Activated naive CD4-positive, alpha-beta T cell treated with anti-CD3 and anti-CD28 coated beads, Interleukin-2, amount 50 U/mL, for 16 hours (primary cell): ENCODE data around the gene LCNL1.
"Not testable (repeated sequence)": the region's sequence is repeated elsewhere in the genome, so short reads cannot be mapped to it uniquely, and the experiment has no call there.

Experiments used
- DNase-seq: peaks from one replicate; pipeline ENCODE4 v3.0.0-alpha.2; 2020

The LCNL1 gene

DNA sequence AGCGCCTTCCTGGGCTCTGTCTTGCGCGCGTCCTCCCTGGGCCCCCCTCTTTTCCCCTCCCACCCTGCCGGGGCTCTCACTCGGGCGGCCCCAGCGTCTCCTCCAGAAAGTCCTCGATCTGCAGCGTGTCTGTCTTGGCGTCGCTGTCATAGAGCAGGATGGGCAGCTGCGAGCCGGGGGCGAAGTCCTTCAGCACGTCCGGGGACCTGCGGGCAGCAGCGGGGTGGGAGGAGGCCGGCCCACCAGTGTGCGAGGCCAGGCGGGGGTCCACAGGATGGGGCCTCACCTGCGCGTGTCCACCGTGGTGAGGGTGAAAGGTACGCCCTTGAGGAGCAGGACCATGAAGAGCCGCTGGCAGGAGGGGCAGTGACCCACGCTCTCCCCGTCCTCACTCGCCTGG lies 12.6 kb downstream of the LCNL1 start:
- DNase-seq = no peak

DNA sequence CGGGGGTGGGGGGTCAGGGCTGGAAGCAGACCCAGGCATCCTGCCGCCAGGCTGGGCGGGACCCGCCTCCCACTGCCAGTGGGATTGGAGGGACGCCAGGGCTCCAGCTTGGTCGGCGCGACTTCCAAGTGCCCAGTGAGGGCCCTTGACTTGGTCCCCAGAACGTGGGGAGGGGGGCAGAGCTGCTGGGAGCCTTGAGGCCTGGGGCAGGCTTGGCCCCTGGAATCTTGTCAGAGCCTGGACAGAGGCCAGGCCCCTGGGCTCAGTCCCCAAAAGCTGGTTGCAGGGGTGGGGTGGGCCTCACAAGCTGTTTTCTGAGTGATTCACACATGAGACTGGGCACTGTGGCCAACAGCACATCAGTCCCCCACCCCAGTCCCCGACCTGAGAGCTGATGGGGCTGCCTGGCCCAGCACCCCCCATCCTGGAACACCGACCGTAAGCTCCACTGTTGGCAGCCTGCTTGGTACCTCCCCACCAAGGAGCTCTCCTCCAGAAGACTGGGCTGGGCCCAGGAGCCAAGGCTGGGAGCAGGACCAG lies 13.0 kb downstream of the LCNL1 start:
- DNase-seq = no peak

DNA sequence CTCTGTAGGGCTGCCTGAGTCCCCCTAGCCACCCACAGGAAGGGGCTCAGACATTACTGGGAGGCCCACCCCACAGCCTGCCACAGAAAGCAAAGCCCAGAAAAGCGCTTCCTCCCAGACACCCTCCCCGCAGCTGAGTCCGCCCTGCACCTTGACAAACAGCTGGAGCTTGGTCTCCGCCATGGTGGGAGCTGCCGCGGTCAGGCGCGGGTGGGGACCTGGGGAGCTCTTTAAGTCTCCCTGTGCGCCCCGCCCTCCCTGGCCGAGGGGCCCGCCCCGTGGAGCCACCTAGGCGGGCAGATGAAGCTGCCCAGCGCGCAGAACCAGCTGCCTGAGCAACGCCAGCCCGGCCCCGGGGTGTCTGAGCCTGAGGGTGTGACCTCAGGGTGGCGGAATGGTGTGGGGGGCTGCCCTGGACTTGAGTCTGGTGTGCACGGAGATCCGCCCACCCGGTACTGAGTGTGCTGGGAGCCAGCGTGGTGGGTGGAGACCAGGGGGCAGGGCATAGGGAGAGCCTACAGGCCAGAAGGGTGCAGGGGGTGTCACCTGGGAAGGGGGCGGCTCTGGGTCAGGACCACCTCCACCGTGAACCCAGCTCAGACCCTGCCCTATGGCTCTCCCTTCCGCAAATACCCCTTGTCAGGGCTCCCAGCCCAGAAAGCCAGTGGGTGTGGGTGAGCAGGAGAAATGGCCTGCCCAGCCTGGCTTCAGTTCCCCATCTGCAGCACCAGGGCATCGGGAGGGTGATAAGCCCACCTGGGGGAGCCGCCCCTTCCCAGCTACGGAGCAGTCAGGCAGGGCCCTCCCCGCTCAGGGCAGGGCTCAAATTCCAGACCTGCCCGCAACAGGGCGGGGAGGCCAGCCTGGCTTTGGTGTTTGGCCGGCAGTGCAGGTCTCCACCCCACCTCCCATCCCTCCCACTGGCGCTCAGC lies 13.8 kb downstream of the LCNL1 start, which contains the start of gene CLIC3:
TSS of gene CLIC3 (minus strand) at position 208 of the 932 bp plus-strand sequence. CDS start at position 183, 25 bp downstream.
- peak; percentile 37 for DNase-seq

DNA sequence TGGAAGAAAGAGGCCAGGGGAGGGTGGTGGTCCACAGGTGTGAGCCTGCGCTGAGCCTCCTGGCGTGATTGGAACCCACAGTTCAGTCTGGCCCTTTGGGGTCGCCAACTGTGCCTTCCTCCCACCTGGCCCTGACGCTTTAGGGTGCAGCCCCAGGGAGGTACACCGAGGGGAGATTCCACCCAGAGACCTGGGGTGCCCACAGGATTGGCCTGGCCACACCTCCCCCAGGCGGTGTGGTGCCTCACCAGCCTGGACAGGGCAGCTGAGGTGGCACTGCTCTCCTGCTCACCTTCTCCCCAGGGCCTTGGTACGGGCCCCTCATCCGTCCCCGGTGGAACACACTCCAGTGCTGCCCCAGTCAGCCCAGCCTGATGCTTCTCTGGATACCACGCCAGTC lies 14.6 kb downstream of the LCNL1 start:
- DNase-seq = no peak

DNA sequence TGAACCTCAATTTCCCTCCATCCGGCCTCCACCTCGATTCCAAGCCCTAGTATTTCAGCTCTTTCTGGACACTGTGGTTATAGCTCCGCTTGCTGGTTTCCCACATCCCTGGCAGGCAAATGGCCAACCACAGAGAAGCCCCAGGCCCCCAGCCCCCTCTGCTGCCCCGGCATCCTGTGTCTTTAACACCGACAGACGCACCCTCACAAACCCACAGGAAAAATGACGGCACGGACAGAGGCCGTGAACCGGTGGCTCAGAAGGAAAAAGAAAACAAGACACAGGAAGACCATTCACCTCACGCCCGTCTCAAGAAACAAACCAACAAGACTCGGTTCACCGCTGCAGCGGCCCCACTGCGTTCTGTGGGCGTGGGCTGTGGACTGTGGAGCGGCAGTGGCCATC lies 15.0 kb downstream of the LCNL1 start:
- DNase-seq = no peak

DNA sequence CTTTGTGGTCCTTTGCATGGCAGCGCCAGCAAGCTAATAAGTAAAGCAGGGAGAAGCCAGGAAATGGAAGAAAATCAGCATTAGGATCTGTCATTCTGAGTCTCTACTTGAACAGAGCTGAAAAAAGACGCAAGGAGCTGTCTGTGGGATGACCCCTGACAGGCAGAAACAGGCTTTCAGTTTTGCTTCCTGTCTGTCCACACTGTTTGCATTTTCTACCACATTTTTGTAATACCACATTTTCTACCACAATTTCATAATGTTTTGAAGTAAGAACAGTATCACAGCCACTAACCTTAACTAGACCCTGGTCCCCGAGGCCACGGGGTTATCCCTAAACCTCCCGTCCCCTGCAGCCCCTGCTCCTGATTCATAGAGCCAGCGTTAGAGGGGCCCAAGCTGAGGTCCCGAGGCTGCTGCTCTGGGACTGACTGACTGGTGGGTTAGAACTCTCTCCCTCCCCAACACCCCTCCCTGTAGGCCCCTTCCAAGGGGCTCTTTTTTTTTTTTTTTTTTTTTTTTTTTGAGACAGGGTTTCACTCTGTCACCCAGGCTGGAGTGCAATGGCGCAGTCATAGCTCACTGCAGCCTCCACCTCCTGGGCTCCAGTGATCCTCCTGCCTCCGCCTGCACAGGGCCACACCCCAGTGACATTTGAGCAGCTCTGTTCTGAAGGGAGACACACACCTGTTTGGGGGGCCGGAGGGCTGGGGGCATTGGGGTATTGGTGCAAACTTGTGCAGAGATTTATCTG lies 17.6 kb downstream of the LCNL1 start:
- DNase-seq = no peak

DNA sequence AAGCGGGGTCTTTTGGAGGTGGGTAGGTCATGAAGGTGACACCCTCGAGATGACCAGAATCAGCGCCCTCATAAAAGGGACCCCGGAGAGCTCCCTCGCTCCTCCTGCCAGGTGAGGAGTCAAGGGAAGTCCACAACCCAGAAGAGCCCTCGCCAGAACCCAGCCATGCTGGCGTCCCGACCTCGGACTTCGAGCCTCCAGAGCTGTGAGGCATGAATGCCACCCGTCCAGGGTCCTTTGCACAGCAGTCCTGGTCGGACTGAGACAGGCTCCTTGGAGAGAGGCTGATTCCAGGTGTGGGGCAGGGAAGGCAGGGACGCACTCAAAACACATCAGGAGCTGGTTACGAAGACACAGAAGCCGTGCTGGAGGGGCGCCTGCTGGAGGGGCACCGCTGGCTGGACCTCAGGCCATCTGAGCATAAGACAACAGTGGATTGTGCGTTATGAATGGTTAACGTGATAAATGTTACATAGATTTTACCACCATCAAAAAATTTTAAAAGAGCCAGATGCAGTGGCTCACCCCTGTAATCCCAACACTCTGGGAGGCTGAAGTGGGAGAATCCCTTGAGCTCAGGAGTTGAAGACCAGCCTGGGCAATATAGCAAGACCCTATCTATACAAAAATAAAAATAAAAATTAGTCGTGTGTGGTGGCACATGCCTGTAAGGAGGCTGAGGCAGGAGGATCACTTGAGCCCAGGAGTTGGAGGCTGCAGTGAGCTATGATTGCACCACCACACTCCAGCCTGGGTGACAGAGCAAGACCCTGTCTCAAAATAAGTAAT lies 19.3 kb downstream of the LCNL1 start:
- DNase-seq = no peak

DNA sequence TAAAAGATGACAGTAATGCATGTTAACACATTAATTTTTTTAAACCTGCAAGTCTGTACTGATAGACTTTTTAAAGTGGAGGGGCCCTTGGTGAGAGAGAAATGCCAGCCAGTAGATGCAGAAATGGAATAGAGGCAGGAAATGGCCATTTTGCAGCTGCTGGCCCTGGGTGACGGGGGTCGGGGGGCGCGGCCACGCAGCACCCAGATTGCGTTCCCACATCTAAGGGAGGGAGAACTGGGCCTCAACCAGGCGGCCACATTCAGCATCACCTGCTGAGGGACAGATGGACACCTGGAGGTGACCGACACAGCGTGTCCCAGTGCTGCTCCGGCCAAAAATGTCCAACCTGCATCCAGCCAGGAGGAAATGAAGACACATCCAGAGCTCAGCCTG lies 19.9 kb downstream of the LCNL1 start:
- DNase-seq = no peak

DNA sequence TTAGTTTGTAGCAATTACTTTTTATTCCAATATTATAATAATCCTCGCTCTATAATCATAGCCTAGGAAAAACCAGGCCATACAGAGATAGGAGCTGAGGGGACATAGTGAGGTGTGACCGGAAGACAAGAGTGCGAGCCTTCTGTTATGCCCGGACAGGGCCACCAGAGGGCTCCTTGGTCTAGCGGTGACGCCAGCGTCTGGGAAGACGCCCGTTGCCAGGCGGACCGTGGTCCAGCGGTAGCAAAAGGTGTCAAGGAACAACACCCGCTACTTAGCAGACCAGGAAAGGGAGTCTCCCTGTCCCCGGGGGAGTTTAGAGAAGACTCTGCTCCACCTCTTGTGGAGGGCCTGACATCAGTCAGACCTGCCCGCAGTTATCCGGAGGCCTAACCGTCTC lies 21.5 kb downstream of the LCNL1 start:
- not testable (repeated sequence) for DNase-seq

DNA sequence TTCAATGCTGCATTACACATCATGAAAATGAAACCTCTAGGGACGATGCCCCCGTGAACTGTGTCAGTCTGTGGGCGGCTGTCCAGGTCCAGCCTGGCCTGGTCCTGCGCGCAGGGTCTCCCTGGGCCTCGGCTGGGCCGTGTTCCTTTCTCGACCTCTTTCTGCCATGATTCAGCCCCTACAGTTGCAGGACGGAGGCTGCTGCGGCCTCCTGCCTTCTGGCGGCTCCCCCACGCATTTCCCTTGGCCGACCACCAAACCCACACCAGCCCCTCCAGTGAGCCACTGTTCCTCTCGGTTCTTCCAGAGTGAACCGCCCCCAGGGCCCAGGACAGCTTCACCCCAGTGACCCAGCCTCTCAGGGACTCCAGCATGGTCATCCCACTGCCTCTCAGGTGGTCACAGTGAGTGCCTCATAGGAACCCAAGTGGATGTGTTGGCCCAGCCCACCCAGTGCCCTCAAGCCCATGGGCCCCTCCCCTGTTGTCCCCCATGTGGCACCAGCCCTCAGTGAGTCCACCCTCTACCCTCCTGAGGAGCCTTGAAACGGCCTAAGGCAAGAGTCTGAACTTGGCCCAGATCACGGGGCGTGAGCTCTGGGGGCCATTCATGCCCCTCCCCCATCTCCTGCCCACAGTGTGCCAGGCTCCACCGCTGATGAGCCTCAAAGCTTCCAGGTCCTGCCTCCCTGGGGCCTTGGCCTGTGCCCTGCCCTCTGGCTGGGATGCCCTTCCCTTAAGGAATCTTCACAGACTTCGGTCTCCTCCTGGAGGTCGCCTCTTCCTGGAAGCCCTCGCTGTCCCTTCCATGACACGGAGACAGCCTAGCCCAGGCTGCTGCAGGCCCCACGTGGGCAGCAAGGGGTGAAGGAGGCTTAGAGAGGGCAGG lies 23.6 kb downstream of the LCNL1 start:
- DNase-seq = no peak

DNA sequence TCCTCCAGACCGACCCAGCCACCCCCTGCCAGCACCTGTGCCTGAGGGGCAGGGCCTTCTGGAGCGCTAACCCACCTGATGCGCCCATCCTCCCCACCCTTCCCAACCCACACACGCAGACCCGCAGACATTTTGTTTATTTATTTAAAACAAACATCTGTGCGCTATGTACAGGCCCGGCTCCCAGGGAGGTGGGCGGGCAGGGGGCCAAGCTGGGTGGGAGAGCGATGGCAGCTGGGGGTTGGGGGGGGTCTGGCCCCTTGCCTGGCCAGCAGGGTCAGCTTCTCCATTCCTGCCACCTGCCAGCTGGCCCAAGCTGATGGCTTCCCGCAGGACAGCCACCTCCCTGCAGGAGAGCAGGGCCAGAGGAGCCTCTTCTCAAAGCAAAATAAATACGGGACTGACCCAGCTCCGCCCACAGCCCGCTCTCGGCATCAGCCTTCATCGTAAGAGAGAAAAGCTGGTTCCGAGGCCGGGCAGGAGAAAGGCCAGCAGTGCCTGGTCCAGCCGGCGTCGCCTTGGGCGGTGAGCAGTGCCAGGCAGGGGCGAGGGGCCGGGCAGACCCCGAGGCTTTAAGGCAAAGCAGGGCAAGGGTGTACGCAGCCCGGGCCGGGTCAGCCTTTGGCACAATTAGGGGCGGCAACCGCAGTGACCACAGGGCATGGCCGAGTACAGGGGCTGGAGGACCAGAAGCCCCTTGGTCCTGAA lies 24.5 kb downstream of the LCNL1 start:
- no peak for DNase-seq

DNA sequence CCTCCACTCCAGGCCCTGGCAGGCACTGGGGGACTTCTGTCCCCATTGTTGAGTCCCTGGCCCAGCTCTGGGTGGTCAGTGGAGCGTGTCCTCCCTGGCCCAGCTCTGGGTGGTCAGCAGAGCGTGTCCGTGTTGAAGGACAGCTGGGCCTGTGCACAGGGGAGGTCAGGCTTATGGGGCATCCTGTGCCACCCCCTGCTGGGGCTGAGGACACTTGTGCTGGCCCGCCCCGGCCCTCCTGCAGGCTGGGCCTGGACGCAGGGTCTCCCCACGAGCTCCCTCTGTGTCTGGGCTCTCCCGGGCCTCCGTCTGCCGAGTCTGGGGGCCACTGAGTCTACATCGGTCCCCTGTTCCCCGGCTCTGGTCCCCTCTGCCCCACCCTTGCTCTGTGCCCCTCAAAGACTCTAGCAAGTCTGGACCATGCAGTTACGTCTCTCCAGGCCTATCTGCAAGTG lies 25.1 kb downstream of the LCNL1 start:
- DNase-seq = no peak

DNA sequence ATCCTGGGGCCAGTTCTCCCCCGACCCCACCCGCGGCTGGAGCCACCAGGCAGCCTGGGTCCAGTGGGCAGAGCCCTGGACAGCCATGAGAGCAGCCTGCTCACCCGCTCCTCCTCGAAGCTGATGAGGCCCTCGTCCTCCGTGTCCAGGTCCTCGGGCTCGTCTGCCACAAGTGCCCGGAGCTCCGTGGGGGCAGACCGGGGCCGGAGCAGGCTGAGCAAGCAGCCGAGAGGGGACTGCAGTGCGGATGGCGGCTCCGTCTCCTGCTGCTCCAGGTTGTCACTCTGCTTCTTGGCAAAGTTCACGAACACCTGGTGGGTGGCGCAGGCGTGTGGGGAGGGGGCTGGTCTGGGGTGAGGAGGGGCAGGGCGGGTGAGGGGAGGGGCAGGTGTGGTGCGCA lies 25.5 kb downstream of the LCNL1 start:
- DNase-seq = no peak

DNA sequence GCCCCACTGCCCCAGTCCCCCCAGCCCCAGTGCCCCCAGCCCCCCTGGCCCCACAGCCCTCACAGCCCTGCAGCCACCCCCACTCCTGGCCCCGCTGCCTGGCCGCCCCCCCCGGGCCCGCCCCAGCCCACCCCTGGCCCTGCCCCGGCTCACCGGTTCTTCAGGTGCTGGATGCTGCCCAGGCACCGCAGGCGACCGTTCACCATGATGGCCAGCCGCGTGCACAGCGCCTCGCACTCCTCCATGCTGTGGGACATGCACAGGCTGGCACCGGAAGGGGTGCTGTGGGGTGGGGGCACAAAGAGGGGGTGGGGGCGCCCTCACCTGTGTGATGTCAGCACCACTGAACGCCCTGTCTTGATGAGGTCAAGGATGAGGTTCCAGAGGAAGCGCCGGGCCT lies 26.4 kb downstream of the LCNL1 start:
- no peak for DNase-seq

DNA sequence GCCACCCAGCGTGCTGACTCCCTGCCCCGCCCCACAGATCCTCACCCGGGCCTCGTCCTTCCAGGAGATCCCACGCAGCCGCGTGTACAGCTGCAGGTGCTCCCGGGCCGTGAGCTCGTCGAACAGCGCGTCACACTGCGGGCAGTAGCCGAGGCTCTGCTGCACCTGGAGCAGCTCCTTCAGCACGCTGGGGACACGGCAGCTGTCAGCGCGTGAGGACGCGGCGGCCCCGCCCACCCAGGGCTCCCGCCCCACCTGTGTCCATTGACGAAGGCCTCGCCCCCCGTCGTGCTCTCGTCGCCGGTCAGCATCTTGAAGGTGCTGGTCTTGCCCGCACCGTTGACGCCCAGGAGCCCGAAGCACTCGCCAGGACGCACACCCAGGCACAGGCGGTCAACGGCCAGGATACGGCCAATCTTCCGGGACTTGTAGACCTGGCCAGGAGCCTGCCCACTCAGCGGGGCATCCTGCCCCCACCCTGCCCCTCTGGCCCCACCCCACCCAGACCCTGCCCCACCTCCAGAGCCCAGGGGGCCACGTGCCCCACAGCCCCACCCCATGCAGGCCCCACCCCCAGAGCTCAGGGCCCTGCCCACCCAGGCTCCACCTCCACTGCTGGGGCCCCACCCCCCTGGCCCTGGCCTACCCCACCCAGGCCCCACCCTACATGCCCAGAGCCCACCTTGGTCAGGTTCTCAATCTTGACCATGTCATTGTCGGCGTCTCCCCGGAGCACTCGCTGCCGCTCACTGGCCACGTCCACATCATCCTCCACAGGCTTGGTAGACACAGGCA lies 27.3 kb downstream of the LCNL1 start:
- DNase-seq = no peak

DNA sequence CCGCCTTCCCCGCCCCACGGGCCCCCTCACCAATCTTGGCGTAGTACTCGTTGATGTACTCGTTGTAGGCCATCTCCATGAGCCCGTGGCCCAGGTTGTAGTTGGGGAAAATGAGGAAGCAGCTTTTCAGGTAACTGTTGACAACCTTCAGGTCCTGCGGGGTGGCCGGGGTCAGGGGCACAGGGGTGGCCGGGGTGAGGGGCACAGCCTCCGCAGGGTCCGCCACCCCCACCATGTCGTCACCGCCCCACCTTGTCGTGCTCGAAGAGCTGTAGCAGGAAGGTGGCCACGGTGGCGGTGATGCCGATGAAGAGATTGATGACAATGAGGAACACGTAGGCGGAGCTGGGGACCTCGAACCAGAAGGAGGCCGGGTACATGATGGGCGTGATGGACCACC lies 28.4 kb downstream of the LCNL1 start:
- DNase-seq = no peak

DNA sequence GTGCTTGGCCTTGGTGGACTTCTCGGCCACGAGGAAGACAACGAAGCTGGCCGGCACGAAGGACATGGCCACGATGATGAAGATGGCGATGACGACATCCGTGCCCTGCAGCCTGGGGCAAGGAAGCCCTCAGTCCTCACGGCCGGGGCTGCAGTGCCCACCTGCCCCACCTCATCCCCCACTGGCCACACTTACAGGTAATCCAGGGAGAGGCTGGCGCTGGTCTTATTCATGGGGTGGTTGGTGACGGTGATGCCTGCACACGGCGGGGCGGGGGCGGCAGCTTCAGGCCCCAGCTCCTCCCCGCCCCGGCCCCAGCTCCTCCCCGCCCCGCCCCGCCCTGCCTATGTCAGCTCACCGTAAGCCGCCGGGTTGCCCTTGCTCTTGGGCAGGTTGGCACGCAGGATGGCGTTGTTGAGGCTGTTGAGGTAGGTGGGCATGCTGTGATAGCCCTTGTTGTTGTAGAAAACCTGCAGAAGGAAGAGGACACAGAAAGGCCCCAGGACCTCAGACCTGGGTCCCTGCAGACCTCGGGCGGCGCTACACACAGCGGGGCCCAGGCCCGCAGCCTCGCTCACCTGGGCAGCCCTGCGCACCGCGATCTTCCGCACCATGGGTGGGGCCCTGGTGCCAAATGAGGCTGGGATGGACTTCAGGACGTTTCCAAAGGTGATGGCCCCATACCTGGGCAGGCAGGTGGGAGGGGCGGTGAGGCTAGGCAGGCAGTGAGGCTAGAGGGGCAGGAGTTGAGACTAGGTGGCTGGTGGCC lies 29.3 kb downstream of the LCNL1 start:
- no peak for DNase-seq

DNA sequence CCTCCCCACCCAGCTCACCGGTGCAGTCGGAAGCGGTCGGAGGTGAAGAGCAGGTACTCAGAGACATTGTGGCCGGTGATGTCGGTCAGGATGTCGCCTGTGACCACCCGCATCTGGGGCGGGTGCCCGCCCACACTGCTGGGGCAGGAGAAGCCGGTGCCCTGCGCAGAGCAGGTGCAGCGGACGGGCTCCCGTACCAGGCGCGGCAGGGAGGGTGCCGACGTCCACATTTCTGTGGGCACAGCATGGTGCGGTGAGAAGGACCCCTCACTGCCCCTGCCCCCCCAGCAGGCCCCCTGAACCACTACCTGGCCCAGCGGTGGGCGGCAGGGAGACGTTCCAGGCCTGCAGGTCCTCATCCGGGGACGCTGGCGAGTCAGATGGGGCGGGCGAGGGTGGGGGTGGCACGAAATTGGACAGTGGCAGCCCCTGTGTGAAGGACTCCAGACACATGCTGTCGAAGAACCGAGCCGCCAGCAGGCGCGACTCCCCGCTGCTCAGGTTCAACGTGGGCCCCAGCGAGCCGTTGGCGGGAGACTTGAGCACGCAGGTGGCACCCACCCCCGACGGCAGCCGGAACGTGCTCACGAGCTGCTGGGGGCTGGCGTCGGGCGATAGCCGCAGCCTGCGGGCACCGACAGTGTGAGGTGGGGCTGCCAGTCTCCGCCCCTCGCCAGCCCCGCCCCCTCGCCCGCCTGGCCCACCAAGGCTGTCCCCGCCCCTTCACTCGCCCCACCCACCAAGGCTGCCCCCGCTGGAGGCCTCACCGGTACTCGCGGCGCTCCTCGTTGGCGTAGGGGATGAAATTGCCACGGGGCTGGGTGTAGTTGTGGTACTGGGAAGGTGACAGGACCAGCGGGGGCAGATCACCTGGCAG lies 30.1 kb downstream of the LCNL1 start:
- DNase-seq = no peak
